HepG2 (cell line): ENCODE data around the gene KLF6. TPM values are rescaled to one million over a fixed set of nuclear protein-coding genes. Genes with fewer than 3 reads are reported as not detected.

Source experiments
- EHMT2 ChIP-seq: fragments of 200-600 bp; sonication (generic); IDR thresholded peaks from 2 replicates; pipeline ENCODE4 v1.7.0; 2017; ENCODE audit warnings: antibody characterized with exemption, low read depth, low read length, borderline replicate concordance
- FOXJ3 ChIP-seq: sonication (generic); formaldehyde crosslinking; IDR thresholded peaks from 2 replicates; pipeline ENCODE4 v1.4.0; 2020; ENCODE audit warnings: missing genetic modification reagents, mild to moderate bottlenecking, borderline replicate concordance
- HOXA3 ChIP-seq: sonication (generic); formaldehyde crosslinking; IDR thresholded peaks from 2 replicates; pipeline ENCODE4 v1.5.0; 2020; ENCODE audit warnings: missing genetic modification reagents
- JUND ChIP-seq: sonication (generic); formaldehyde crosslinking; IDR thresholded peaks from 2 replicates; pipeline ENCODE4 v1.8.0; 2022; ENCODE audit warnings: mild to moderate bottlenecking, missing genetic modification reagents
- KMT2A ChIP-seq: sonication (generic); formaldehyde crosslinking; IDR thresholded peaks from 2 replicates; pipeline ENCODE4 v1.4.0; 2020; ENCODE audit warnings: missing genetic modification reagents
- MXD3 ChIP-seq: IDR thresholded peaks from 2 replicates; pipeline ENCODE4 v1.6.1; 2016; ENCODE audit warnings: mild to moderate bottlenecking, missing biosample characterization, missing genetic modification reagents
- PHB2 ChIP-seq: fragments of 450-650 bp; IDR thresholded peaks from 2 replicates; pipeline ENCODE4 v1.6.1; 2018; ENCODE audit not compliant: partially characterized antibody
- RFX1 ChIP-seq: fragments of 450-650 bp; IDR thresholded peaks from 2 replicates; pipeline ENCODE4 v1.6.1; 2017
- TCF7 ChIP-seq: sonication (generic); IDR thresholded peaks from 2 replicates; pipeline ENCODE4 v1.6.1; 2016; ENCODE audit warnings: antibody characterized with exemption, low read depth
- ZFP36L1 ChIP-seq: sonication (generic); formaldehyde crosslinking; IDR thresholded peaks from 2 replicates; pipeline ENCODE4 v1.8.0; 2022; ENCODE audit warnings: mild to moderate bottlenecking, missing genetic modification reagents, moderate library complexity
- ZFP90 ChIP-seq: sonication (generic); formaldehyde crosslinking; IDR thresholded peaks from 2 replicates; pipeline ENCODE4 v1.8.0; 2022; ENCODE audit warnings: missing genetic modification reagents, mild to moderate bottlenecking, inconsistent platforms, borderline replicate concordance
- ZNF589 ChIP-seq: sonication (generic); formaldehyde crosslinking; conservative IDR thresholded peaks from 2 replicates; pipeline ENCODE4 v1.8.0; 2022; ENCODE audit warnings: mild to moderate bottlenecking, moderate library complexity, missing genetic modification reagents
- ZNF7 ChIP-seq: IDR thresholded peaks from 2 replicates; pipeline ENCODE4 v1.6.1; 2016; ENCODE audit warnings: missing biosample characterization, missing genetic modification reagents
- ZSCAN29 ChIP-seq: sonication (generic); formaldehyde crosslinking; conservative IDR thresholded peaks from 2 replicates; pipeline ENCODE4 v1.4.0; 2020; ENCODE audit warnings: mild to moderate bottlenecking, missing genetic modification reagents
- ZSCAN30 ChIP-seq: sonication (generic); formaldehyde crosslinking; IDR thresholded peaks from 2 replicates; pipeline ENCODE4 v1.5.0; 2020; ENCODE audit warnings: mild to moderate bottlenecking, missing genetic modification reagents
- polyA plus RNA-seq, 8 experiments: library from polyadenylated mRNA; depleted of rRNA in 3 of 8; stranded (reverse) in 7 of 8; unstranded in 1 of 8; fragments of >200 nt; fragmentation: Illumina TruSeq in 4 of 8; extraction: Trizol in 4 of 8; gene quantifications; 2 replicates each; pipeline versions ENCODE4 v1.2.1 to v1.2.3, GENCODE V29; 2011 to 2016; ENCODE audit warnings: low read depth in 4 of 8, missing spikeins in 1 of 8, mixed read lengths in 1 of 8; ENCODE audit not compliant: insufficient read depth in 1 of 8
- total RNA-seq, 5 experiments: library from RNA; depleted of rRNA; stranded (reverse); fragments of >200 nt; fragmentation: Illumina TruSeq; extraction: Trizol; gene quantifications; 2 replicates each; pipeline ENCODE4 v1.2.3, GENCODE V29; 2016; ENCODE audit warnings: low read depth in 1 of 5
- TF ChIP-seq, protein P1 (sequence below): sonication (generic); formaldehyde crosslinking; IDR thresholded peaks from 2 replicates; pipeline ENCODE4 v1.4.0; 2020; ENCODE audit warnings: missing genetic modification reagents, borderline replicate concordance
- TF ChIP-seq, protein P2 (sequence below): sonication (generic); formaldehyde crosslinking; IDR thresholded peaks from 2 replicates; pipeline ENCODE4 v1.4.0; 2020; ENCODE audit warnings: missing genetic modification reagents
- TF ChIP-seq, protein P3 (sequence below): sonication (generic); formaldehyde crosslinking; IDR thresholded peaks from 2 replicates; pipeline ENCODE4 v1.4.0; 2020; ENCODE audit warnings: missing genetic modification reagents
- TF ChIP-seq, protein P4 (sequence below): sonication (generic); formaldehyde crosslinking; IDR thresholded peaks from 2 replicates; pipeline ENCODE4 v1.4.0; 2020; ENCODE audit warnings: missing genetic modification reagents
- TF ChIP-seq, protein P5 (sequence below): sonication (generic); formaldehyde crosslinking; IDR thresholded peaks from 2 replicates; pipeline ENCODE4 v1.5.0; 2020; ENCODE audit warnings: mild to moderate bottlenecking, missing genetic modification reagents, borderline replicate concordance

The KLF6 gene
- total and polyA plus RNA-seq, 2 of the 13 experiments (the other 11 are each of a cell fraction or from before 2014, with no cell fraction given) = 27.0 to 71.9 TPM

DNA sequence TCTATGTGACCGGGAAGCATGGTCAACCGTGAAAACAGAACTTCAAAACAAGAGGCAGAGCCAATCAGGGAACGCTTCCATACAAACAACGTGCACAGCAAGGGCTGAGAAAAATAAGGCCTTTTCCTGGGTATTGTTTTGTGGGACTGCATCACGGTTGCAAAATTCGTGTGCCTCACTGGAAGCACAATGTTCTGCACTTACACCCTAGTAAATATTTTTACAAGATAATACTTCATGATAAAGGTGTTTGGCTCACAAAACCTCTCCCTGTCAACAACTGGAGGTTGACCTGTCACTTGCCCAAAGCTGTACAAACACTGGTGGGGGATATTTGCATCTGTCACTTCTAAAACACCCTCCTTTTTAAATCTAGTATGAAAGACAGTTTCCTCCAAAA lies 37.0 kb downstream of the KLF6 start (continued):
- TF ChIP-seq, protein P1, sequence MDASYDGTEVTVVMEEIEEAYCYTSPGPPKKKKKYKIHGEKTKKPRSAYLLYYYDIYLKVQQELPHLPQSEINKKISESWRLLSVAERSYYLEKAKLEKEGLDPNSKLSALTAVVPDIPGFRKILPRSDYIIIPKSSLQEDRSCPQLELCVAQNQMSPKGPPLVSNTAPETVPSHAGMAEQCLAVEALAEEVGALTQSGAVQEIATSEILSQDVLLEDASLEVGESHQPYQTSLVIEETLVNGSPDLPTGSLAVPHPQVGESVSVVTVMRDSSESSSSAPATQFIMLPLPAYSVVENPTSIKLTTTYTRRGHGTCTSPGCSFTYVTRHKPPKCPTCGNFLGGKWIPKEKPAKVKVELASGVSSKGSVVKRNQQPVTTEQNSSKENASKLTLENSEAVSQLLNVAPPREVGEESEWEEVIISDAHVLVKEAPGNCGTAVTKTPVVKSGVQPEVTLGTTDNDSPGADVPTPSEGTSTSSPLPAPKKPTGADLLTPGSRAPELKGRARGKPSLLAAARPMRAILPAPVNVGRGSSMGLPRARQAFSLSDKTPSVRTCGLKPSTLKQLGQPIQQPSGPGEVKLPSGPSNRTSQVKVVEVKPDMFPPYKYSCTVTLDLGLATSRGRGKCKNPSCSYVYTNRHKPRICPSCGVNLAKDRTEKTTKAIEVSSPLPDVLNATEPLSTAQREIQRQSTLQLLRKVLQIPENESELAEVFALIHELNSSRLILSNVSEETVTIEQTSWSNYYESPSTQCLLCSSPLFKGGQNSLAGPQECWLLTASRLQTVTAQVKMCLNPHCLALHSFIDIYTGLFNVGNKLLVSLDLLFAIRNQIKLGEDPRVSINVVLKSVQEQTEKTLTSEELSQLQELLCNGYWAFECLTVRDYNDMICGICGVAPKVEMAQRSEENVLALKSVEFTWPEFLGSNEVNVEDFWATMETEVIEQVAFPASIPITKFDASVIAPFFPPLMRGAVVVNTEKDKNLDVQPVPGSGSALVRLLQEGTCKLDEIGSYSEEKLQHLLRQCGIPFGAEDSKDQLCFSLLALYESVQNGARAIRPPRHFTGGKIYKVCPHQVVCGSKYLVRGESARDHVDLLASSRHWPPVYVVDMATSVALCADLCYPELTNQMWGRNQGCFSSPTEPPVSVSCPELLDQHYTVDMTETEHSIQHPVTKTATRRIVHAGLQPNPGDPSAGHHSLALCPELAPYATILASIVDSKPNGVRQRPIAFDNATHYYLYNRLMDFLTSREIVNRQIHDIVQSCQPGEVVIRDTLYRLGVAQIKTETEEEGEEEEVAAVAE (CRISPR knock-in tag) = no peak
- no peak for TF ChIP-seq KMT2A (CRISPR knock-in tag)
- TF ChIP-seq, protein P2, sequence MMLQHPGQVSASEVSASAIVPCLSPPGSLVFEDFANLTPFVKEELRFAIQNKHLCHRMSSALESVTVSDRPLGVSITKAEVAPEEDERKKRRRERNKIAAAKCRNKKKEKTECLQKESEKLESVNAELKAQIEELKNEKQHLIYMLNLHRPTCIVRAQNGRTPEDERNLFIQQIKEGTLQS (CRISPR knock-in tag) = no peak
- TF ChIP-seq ZNF7 (CRISPR knock-in tag) = no peak
- TF ChIP-seq ZSCAN30 (CRISPR knock-in tag) = no peak
- no peak for TF ChIP-seq ZSCAN29
- TF ChIP-seq, protein P3, sequence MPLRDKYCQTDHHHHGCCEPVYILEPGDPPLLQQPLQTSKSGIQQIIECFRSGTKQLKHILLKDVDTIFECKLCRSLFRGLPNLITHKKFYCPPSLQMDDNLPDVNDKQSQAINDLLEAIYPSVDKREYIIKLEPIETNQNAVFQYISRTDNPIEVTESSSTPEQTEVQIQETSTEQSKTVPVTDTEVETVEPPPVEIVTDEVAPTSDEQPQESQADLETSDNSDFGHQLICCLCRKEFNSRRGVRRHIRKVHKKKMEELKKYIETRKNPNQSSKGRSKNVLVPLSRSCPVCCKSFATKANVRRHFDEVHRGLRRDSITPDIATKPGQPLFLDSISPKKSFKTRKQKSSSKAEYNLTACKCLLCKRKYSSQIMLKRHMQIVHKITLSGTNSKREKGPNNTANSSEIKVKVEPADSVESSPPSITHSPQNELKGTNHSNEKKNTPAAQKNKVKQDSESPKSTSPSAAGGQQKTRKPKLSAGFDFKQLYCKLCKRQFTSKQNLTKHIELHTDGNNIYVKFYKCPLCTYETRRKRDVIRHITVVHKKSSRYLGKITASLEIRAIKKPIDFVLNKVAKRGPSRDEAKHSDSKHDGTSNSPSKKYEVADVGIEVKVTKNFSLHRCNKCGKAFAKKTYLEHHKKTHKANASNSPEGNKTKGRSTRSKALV (CRISPR knock-in tag) = no peak
- TF ChIP-seq MXD3 (CRISPR knock-in tag) = no peak
- no peak for TF ChIP-seq PHB2
- TF ChIP-seq TCF7 = peak; percentile 65
- TF ChIP-seq HOXA3 (CRISPR knock-in tag) = 0 out of 2 replicates have a peak, but pooled peaks have one; percentile 33
- no peak for TF ChIP-seq RFX1
- no peak for TF ChIP-seq ZNF589 (CRISPR knock-in tag)
- TF ChIP-seq, protein P4, sequence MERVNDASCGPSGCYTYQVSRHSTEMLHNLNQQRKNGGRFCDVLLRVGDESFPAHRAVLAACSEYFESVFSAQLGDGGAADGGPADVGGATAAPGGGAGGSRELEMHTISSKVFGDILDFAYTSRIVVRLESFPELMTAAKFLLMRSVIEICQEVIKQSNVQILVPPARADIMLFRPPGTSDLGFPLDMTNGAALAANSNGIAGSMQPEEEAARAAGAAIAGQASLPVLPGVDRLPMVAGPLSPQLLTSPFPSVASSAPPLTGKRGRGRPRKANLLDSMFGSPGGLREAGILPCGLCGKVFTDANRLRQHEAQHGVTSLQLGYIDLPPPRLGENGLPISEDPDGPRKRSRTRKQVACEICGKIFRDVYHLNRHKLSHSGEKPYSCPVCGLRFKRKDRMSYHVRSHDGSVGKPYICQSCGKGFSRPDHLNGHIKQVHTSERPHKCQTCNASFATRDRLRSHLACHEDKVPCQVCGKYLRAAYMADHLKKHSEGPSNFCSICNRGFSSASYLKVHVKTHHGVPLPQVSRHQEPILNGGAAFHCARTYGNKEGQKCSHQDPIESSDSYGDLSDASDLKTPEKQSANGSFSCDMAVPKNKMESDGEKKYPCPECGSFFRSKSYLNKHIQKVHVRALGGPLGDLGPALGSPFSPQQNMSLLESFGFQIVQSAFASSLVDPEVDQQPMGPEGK = peak; percentile 40; the same call in 1 of the 2 replicates
- TF ChIP-seq, protein P5, sequence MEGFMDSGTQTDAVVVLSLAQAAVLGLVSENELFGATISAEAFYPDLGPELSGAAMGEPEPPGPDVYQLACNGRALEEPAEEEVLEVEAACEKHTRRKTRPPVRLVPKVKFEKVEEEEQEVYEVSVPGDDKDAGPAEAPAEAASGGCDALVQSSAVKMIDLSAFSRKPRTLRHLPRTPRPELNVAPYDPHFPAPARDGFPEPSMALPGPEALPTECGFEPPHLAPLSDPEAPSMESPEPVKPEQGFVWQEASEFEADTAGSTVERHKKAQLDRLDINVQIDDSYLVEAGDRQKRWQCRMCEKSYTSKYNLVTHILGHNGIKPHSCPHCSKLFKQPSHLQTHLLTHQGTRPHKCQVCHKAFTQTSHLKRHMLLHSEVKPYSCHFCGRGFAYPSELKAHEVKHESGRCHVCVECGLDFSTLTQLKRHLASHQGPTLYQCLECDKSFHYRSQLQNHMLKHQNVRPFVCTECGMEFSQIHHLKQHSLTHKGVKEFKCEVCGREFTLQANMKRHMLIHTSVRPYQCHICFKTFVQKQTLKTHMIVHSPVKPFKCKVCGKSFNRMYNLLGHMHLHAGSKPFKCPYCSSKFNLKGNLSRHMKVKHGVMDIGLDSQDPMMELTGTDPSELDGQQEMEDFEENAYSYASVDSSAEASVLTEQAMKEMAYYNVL (CRISPR knock-in tag) = no peak
- no peak for TF ChIP-seq JUND (CRISPR knock-in tag)
- 0 out of 2 replicates have a peak, but pooled peaks have one; percentile 21 for TF ChIP-seq ZFP36L1 (CRISPR knock-in tag)
- TF ChIP-seq FOXJ3 (CRISPR knock-in tag) = peak; percentile 66; the same call in 1 of the 2 replicates
- TF ChIP-seq ZFP90 (CRISPR knock-in tag) = no peak
- no peak for TF ChIP-seq EHMT2
